Liver (tissue), 9 donors: Measurements from ENCODE around the gene INPP5K. TPM values are rescaled to one million over a fixed set of nuclear protein-coding genes. Genes with fewer than 3 reads are reported as not detected.

Source experiments
- DNase-seq: peaks from one replicate; pipeline ENCODE4 v3.0.0-alpha.2; 2017; ENCODE audit warnings: low spot score
- H3K27ac ChIP-seq, 2 donors: one replicate each; pipeline ENCODE4 v1.7.0; 2013; ENCODE audit warnings: inconsistent platforms in 2 of 2, low read length in 2 of 2, control low read depth in 1 of 2, low read depth in 1 of 2, mild to moderate bottlenecking in 1 of 2
- H3K27me3 ChIP-seq, 4 donors: one replicate each; pipeline versions ENCODE4 v1.6.1 to v1.7.0; 2013; ENCODE audit warnings: low read length in 3 of 4, inconsistent platforms in 1 of 4, mild to moderate bottlenecking in 1 of 4, moderate library complexity in 1 of 4; ENCODE audit not compliant: control insufficient read depth in 4 of 4, insufficient read depth in 4 of 4
- H3K36me3 ChIP-seq, 4 donors: one replicate each; pipeline versions ENCODE4 v1.6.1 to v1.7.0; 2013; ENCODE audit warnings: low read length in 3 of 4, mild to moderate bottlenecking in 3 of 4, low read depth in 1 of 4, moderate library complexity in 1 of 4; ENCODE audit not compliant: control insufficient read depth in 4 of 4, insufficient read depth in 3 of 4
- H3K4me1 ChIP-seq, 4 donors: one replicate each; pipeline versions ENCODE4 v1.6.1 to v1.7.0; 2013; ENCODE audit warnings: low read length in 3 of 4, mild to moderate bottlenecking in 3 of 4, moderate library complexity in 1 of 4; ENCODE audit not compliant: control insufficient read depth in 4 of 4, insufficient read depth in 4 of 4
- H3K4me3 ChIP-seq, 3 donors: one replicate each; pipeline versions ENCODE4 v1.6.1 to v1.7.0; 2013; ENCODE audit warnings: low read length in 3 of 3, control low read depth in 1 of 3, low read depth in 1 of 3, mild to moderate bottlenecking in 1 of 3
- H3K9ac ChIP-seq, 2 donors: one replicate each; pipeline ENCODE4 v1.7.0; 2013; ENCODE audit warnings: low read length in 2 of 2, mild to moderate bottlenecking in 2 of 2, moderate library complexity in 2 of 2, control low read depth in 1 of 2, low read depth in 1 of 2
- H3K9me3 ChIP-seq, 4 donors: one replicate each; pipeline versions ENCODE4 v1.6.1 to v1.7.0; 2013; ENCODE audit warnings: low read length in 3 of 4; ENCODE audit not compliant: control insufficient read depth in 4 of 4
- CTCF ChIP-seq: fragments of 150-350 bp; IDR thresholded peaks from 2 replicates; pipeline ENCODE4 v1.5.1; 2017; ENCODE audit warnings: improper control_type of control experiment, low read depth, low read length; ENCODE audit not compliant: missing input control
- EGR1 ChIP-seq, 2 donors: IDR thresholded peaks; 2 replicates each; pipeline ENCODE4 v1.6.1; 2016 to 2018; ENCODE audit warnings: antibody characterized with exemption in 2 of 2, low read depth in 2 of 2
- FOXA1 ChIP-seq: IDR thresholded peaks from 2 replicates; pipeline ENCODE4 v1.6.1; 2016; ENCODE audit warnings: antibody characterized with exemption
- FOXA2 ChIP-seq: IDR thresholded peaks from 2 replicates; pipeline ENCODE4 v1.6.1; 2016; ENCODE audit warnings: antibody characterized with exemption
- GABPA ChIP-seq, 2 donors: IDR thresholded peaks in 1 of 2; conservative IDR thresholded peaks in 1 of 2; 2 replicates each; pipeline ENCODE4 v1.6.1; 2016; ENCODE audit warnings: antibody characterized with exemption in 2 of 2, mild to moderate bottlenecking in 1 of 2, moderate library complexity in 1 of 2
- HNF4A ChIP-seq, 2 donors: conservative IDR thresholded peaks; 2 replicates each; pipeline ENCODE4 v1.6.1; 2016; ENCODE audit warnings: antibody characterized with exemption in 2 of 2, mild to moderate bottlenecking in 2 of 2
- HNF4G ChIP-seq: IDR thresholded peaks from 2 replicates; pipeline ENCODE4 v1.6.1; 2016; ENCODE audit warnings: antibody characterized with exemption
- JUND ChIP-seq, 2 donors: IDR thresholded peaks; 2 replicates each; pipeline ENCODE4 v1.6.1; 2016; ENCODE audit warnings: antibody characterized with exemption in 2 of 2
- MAX ChIP-seq: IDR thresholded peaks from 2 replicates; pipeline ENCODE4 v1.6.1; 2016; ENCODE audit warnings: antibody characterized with exemption
- NR2F2 ChIP-seq: IDR thresholded peaks from 2 replicates; pipeline ENCODE4 v1.6.1; 2016; ENCODE audit warnings: antibody characterized with exemption
- RAD21 ChIP-seq, 2 donors: IDR thresholded peaks; 2 replicates each; pipeline ENCODE4 v1.6.1; 2016; ENCODE audit warnings: antibody characterized with exemption in 2 of 2, mild to moderate bottlenecking in 2 of 2
- RXRA ChIP-seq, 2 donors: IDR thresholded peaks; 2 replicates each; pipeline ENCODE4 v1.6.1; 2017 to 2018; ENCODE audit warnings: antibody characterized with exemption in 2 of 2, mild to moderate bottlenecking in 1 of 2
- SP1 ChIP-seq: IDR thresholded peaks from 2 replicates; pipeline ENCODE4 v1.6.1; 2018; ENCODE audit warnings: antibody characterized with exemption, mild to moderate bottlenecking
- TAF1 ChIP-seq: conservative IDR thresholded peaks from 2 replicates; pipeline ENCODE4 v1.6.1; 2016; ENCODE audit warnings: antibody characterized with exemption, mild to moderate bottlenecking
- YY1 ChIP-seq: IDR thresholded peaks from 2 replicates; pipeline ENCODE4 v1.6.1; 2016; ENCODE audit warnings: antibody characterized with exemption, mild to moderate bottlenecking
- WGBS: extraction: QIAGEN DNeasy Blood & Tissue Kit; methylation state at CpG from one replicate; pipeline ENCODE4 v1.1.7; 2013; 5-methylcytosine and 5-hydroxymethylcytosine counted together
- polyA plus RNA-seq, 2 donors: library from polyadenylated mRNA; stranded (reverse) in 1 of 2; unstranded in 1 of 2; fragments of 200-250 nt in 1 of 2; fragments of >200 nt in 1 of 2; fragmentation: Nextera tagmentation in 1 of 2; extraction: Ambion mirVana in 1 of 2; gene quantifications; one replicate each; pipeline versions ENCODE4 v1.2.1 to v1.2.3, GENCODE V29; 2013 to 2015
- total RNA-seq, 2 donors: library from RNA; depleted of rRNA; stranded (reverse); fragments of >200 nt; gene quantifications; one replicate each; pipeline ENCODE4 v1.2.3, GENCODE V29; 2014
- TF ChIP-seq, protein P1 (sequence below): IDR thresholded peaks from 2 replicates; pipeline ENCODE4 v1.6.1; 2016; ENCODE audit warnings: antibody characterized with exemption
- TF ChIP-seq, protein P2 (sequence below): IDR thresholded peaks from 2 replicates; pipeline ENCODE4 v1.6.1; 2016; ENCODE audit warnings: antibody characterized with exemption, mild to moderate bottlenecking
- TF ChIP-seq, protein P3 (sequence below): IDR thresholded peaks from 2 replicates; pipeline ENCODE4 v1.6.1; 2016; ENCODE audit warnings: antibody characterized with exemption
- donor health status: healthy.
- donor health status: healthy.
- donor health status: healthy.
- donor health status: healthy.
- donor health status: healthy.

Gene INPP5K
- total and polyA plus RNA-seq, 4 donors, result 9.9 to 47.1 (median 15.9) TPM

DNA sequence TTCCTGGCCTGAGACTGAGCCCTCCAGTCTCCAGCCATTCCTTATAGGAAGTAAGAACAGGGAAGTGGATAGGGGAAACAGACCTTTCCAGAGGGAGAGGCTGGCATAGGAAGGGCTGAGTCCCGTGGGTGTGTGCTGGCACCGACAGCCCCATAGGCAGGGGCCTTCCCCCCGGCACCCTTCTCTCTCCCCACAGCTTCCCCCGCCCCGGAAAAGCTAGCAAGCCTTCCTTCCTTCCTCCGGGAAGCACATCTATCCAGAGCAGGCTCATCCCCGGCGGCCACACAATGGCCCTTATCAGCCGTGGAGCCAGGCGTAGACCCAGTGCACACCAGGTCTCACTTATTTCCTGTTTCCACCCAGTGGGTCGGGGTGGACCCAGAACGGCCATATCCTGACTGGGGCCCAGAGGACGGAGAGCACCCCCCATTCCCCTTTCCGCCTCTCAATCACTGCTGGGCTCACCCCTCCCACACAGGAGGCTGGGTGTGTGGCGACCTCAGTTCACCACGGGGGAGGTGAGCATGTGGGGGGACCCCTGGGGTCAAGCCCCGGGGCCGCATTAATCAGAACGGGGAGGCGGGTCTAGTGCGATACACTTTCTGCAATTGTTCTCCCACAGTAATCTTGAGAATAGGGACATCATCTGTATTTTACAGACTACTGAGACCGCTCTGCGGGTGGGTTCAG is 23.0 kb downstream of the INPP5K start:
- TF ChIP-seq YY1 (no peak), RXRA (IDR thresholded peaks at IDR 0.05) (no peak), RAD21 (IDR thresholded peaks at IDR 0.05) (no peak), CTCF (no peak), TAF1 (no peak), JUND (IDR thresholded peaks at IDR 0.05) (no peak), GABPA (IDR thresholded peaks at IDR 0.05 in 1 of 2, conservative IDR thresholded peaks at IDR 0.05 in 1 of 2) (no peak), FOXA1 (no peak), FOXA2 (no peak), NR2F2 (peak; percentile 93), SP1 (peak; percentile 33), HNF4A (conservative IDR thresholded peaks at IDR 0.05) (no peak), HNF4G (no peak), EGR1 (IDR thresholded peaks at IDR 0.05; ENCODE audit: low read depth in 2 of 2) (peak in 1 of 2 donors; percentile 55), MAX (no peak)
- TF ChIP-seq, protein P1, sequence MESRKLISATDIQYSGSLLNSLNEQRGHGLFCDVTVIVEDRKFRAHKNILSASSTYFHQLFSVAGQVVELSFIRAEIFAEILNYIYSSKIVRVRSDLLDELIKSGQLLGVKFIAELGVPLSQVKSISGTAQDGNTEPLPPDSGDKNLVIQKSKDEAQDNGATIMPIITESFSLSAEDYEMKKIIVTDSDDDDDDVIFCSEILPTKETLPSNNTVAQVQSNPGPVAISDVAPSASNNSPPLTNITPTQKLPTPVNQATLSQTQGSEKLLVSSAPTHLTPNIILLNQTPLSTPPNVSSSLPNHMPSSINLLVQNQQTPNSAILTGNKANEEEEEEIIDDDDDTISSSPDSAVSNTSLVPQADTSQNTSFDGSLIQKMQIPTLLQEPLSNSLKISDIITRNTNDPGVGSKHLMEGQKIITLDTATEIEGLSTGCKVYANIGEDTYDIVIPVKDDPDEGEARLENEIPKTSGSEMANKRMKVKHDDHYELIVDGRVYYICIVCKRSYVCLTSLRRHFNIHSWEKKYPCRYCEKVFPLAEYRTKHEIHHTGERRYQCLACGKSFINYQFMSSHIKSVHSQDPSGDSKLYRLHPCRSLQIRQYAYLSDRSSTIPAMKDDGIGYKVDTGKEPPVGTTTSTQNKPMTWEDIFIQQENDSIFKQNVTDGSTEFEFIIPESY, result no peak
- TF ChIP-seq, protein P2, sequence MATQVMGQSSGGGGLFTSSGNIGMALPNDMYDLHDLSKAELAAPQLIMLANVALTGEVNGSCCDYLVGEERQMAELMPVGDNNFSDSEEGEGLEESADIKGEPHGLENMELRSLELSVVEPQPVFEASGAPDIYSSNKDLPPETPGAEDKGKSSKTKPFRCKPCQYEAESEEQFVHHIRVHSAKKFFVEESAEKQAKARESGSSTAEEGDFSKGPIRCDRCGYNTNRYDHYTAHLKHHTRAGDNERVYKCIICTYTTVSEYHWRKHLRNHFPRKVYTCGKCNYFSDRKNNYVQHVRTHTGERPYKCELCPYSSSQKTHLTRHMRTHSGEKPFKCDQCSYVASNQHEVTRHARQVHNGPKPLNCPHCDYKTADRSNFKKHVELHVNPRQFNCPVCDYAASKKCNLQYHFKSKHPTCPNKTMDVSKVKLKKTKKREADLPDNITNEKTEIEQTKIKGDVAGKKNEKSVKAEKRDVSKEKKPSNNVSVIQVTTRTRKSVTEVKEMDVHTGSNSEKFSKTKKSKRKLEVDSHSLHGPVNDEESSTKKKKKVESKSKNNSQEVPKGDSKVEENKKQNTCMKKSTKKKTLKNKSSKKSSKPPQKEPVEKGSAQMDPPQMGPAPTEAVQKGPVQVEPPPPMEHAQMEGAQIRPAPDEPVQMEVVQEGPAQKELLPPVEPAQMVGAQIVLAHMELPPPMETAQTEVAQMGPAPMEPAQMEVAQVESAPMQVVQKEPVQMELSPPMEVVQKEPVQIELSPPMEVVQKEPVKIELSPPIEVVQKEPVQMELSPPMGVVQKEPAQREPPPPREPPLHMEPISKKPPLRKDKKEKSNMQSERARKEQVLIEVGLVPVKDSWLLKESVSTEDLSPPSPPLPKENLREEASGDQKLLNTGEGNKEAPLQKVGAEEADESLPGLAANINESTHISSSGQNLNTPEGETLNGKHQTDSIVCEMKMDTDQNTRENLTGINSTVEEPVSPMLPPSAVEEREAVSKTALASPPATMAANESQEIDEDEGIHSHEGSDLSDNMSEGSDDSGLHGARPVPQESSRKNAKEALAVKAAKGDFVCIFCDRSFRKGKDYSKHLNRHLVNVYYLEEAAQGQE, result no peak
- TF ChIP-seq, protein P3, sequence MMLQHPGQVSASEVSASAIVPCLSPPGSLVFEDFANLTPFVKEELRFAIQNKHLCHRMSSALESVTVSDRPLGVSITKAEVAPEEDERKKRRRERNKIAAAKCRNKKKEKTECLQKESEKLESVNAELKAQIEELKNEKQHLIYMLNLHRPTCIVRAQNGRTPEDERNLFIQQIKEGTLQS, result no peak
- Histone ChIP-seq H3K27ac (peak overlapping the region; percentile 5 to 54), H3K9me3 (no peaks in the 10 kb centered on the region), H3K4me3 (no peak overlapping the region), H3K36me3 (peaks cover 1 to 25% (median 16%) of the 10 kb centered on the region in 4 donors), H3K9ac (no peak overlapping the region), H3K27me3 (no peaks in the 10 kb centered on the region), H3K4me1 (peaks cover 10 to 36% (median 25%) of the 10 kb centered on the region in 4 donors)
- WGBS, result 71% methylated on average over 23 of the region's 23 CpGs
- DNase-seq, result no peak
